OCI-LY7 (cell line): ENCODE data around the gene BEAN1. TPM values are rescaled to one million over a fixed set of nuclear protein-coding genes. Genes with fewer than 3 reads are reported as not detected.
A peak's percentile ranks its signal among the peaks of the same experiment; 100 is the strongest.

Experiments
- BruUV-seq: library from RNA; stranded (reverse); fragments of 400-500 nt; replicated peaks from 2 replicates; lab custom pipeline; 2021; lab: Mats Ljungman, UMichigan
- CTCF ChIA-PET: fragments of 300-600 bp; sonication (Branson Sonifier 250); formaldehyde crosslinking; loops from one replicate; lab custom pipeline; 2022; ENCODE audit warnings: antibody characterized with exemption; ENCODE audit not compliant: unreplicated experiment; lab: Charles Lee
- POLR2A ChIA-PET: fragments of 300-600 bp; sonication (Branson Sonifier 250); formaldehyde crosslinking; loops from one replicate; lab custom pipeline; 2022; ENCODE audit warnings: antibody characterized with exemption; lab: Charles Lee
- DNase-seq: peaks from one replicate; pipeline ENCODE4 v3.0.0-alpha.2; 2015; ENCODE audit warnings: low spot score
- H2AFZ ChIP-seq: fragments of 200-600 bp; sonication (generic), shearing (Covaris generic); 2 replicates; pipeline ENCODE4 v1.6.1; 2014; ENCODE audit warnings: mild to moderate bottlenecking, antibody characterized with exemption, low read length, moderate library complexity
- H3K27ac ChIP-seq: fragments of 200-600 bp; sonication (generic); 2 replicates; pipeline ENCODE4 v1.5.1; 2014; ENCODE audit warnings: mixed run types, low read depth, mild to moderate bottlenecking, moderate library complexity, low read length, inconsistent platforms; ENCODE audit not compliant: poor library complexity, severe bottlenecking
- H3K36me3 ChIP-seq: fragments of 200-600 bp; sonication (generic); 2 replicates; pipeline ENCODE4 v1.6.1; 2014; ENCODE audit warnings: mild to moderate bottlenecking, antibody characterized with exemption, low read length, moderate library complexity, mixed read lengths; ENCODE audit not compliant: insufficient read depth
- H3K4me1 ChIP-seq: fragments of 200-600 bp; sonication (generic); 2 replicates; pipeline ENCODE4 v1.5.1; 2014; ENCODE audit warnings: mild to moderate bottlenecking, low read length; ENCODE audit not compliant: insufficient read depth, poor library complexity, severe bottlenecking
- H3K4me2 ChIP-seq: fragments of 200-600 bp; sonication (generic); 2 replicates; pipeline ENCODE4 v1.6.1; 2014; ENCODE audit warnings: mild to moderate bottlenecking, low read length
- H3K4me3 ChIP-seq: fragments of 200-600 bp; sonication (generic); 2 replicates; pipeline ENCODE4 v1.5.1; 2014; ENCODE audit warnings: mild to moderate bottlenecking, low read depth, low read length; ENCODE audit not compliant: poor library complexity, severe bottlenecking
- H3K79me2 ChIP-seq: fragments of 200-600 bp; sonication (generic); 2 replicates; pipeline ENCODE4 v1.6.1; 2016; ENCODE audit warnings: low read depth, mild to moderate bottlenecking, low read length, moderate library complexity, mixed read lengths; ENCODE audit not compliant: insufficient read depth
- H3K9me2 ChIP-seq: fragments of 200-600 bp; sonication (generic); 2 replicates; pipeline ENCODE4 v1.6.1; 2016; ENCODE audit warnings: mild to moderate bottlenecking, low read length, mixed read lengths; ENCODE audit not compliant: insufficient read depth
- H3K9me3 ChIP-seq: fragments of 200-600 bp; sonication (generic); 2 replicates; pipeline ENCODE4 v1.6.1; 2014; ENCODE audit warnings: mild to moderate bottlenecking, mixed run types, low read length, mixed read lengths
- H4K20me1 ChIP-seq: fragments of 200-600 bp; sonication (generic); 2 replicates; pipeline ENCODE4 v1.6.1; 2014; ENCODE audit warnings: mild to moderate bottlenecking, antibody characterized with exemption, low read length, moderate library complexity, mixed read lengths; ENCODE audit not compliant: insufficient read depth
- CTCF ChIP-seq: fragments of 200-600 bp; sonication (generic); conservative IDR thresholded peaks from 2 replicates; pipeline ENCODE4 v1.5.1; 2014; ENCODE audit warnings: mild to moderate bottlenecking, antibody characterized with exemption, low read length, moderate library complexity, mixed read lengths
- EZH2phosphoT487 ChIP-seq: fragments of 200-600 bp; sonication (generic); IDR thresholded peaks from 2 replicates; pipeline ENCODE4 v1.6.1; 2018; ENCODE audit warnings: low read depth, borderline replicate concordance, mild to moderate bottlenecking, mixed run types, antibody characterized with exemption, low read length, moderate library complexity, mixed read lengths
- intact Hi-C: fragments of 100-400 bp; cut with micrococcal nuclease; formaldehyde crosslinking; loops from one replicate; pipeline ENCODE4 v1.10.0; 2022; ENCODE audit not compliant: unreplicated experiment
- total RNA-seq, 2 experiments: library from RNA; depleted of rRNA in 1 of 2; stranded (reverse); fragments of >200 nt in 1 of 2; shearing (Covaris generic) in 1 of 2; gene quantifications; 2 replicates each; pipeline ENCODE4 v1.2.3, GENCODE V29; 2014 to 2022

Gene BEAN1
- total RNA-seq, 2 experiments from 2014 or later: 0.13 TPM; not detected in 1

- H3K36me3 ChIP-seq: no peaks in the 10 kb centered on the region
- DNase-seq: no peak
- H3K4me2 ChIP-seq: no peak overlapping the region
- BruUV-seq: no TSS peak
- ChIA-PET CTCF (no interaction called here), POLR2A (interaction anchor here (0.6 kb wide), 1 partner anchor 708 kb away, joined by 3 read pairs; no protein-coding TSS in a partner anchor)
- H3K4me3 ChIP-seq: no peak overlapping the region
- no peaks in the 10 kb centered on the region for H3K79me2 ChIP-seq
- H2AFZ ChIP-seq: no peak overlapping the region
- intact Hi-C loops: no loop called here
- no peak overlapping the region for H3K27ac ChIP-seq
- H3K9me3 ChIP-seq: no peaks in the 10 kb centered on the region
- H3K4me1 ChIP-seq: peaks cover 33% of the 10 kb centered on the region
- no peak for TF ChIP-seq CTCF
- TF ChIP-seq EZH2phosphoT487: no peak
- no peaks in the 10 kb centered on the region for H3K9me2 ChIP-seq
- H4K20me1 ChIP-seq: no peaks in the 10 kb centered on the region
Measured at GRCh38 chr16:66473654-66474519, 46.8 kb downstream of the BEAN1 start.

DNA sequence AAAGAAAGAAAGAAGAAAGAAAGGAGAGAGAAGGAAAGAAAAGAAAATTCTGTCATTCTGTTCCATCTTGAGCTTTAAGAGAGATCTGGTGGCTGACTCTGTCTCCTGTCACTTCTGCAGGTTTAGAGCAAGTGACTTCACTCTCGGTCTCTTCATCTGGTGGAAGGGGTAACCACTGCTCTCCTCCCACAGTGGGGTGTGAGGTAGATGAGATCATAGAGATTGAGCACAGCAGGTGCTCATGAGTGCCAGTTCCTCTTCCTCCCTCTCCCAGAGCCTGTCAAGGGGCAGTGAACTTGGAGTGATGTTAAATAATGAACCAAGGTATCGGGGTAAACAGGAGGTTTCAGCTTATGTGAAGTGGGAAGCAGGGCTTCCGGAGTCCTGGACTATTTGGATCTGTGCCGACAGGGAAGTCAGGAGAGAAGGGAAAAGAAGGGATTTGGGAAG, 47.7 kb downstream of the BEAN1 start:
- POLR2A ChIA-PET: interaction anchor here (0.7 kb wide), 1 partner anchor 12 kb away, joined by 3 read pairs; no protein-coding TSS in a partner anchor
- Histone ChIP-seq H3K9me3 (no peaks in the 10 kb centered on the region), H3K79me2 (no peaks in the 10 kb centered on the region), H2AFZ (peak overlapping the region; percentile 25; the same call in 1 of the 2 replicates), H3K9me2 (no peaks in the 10 kb centered on the region), H4K20me1 (no peaks in the 10 kb centered on the region), H3K4me2 (peak overlapping the region; percentile 35), H3K36me3 (no peaks in the 10 kb centered on the region), H3K4me1 (peaks cover 39% of the 10 kb centered on the region), H3K27ac (no peak overlapping the region), H3K4me3 (no peak overlapping the region)
- intact Hi-C loops: no loop called here
- BruUV-seq: no TSS peak
- CTCF ChIA-PET: no interaction called here
- TF ChIP-seq EZH2phosphoT487 (no peak), CTCF (no peak)
- DNase-seq: peak; percentile 78

DNA sequence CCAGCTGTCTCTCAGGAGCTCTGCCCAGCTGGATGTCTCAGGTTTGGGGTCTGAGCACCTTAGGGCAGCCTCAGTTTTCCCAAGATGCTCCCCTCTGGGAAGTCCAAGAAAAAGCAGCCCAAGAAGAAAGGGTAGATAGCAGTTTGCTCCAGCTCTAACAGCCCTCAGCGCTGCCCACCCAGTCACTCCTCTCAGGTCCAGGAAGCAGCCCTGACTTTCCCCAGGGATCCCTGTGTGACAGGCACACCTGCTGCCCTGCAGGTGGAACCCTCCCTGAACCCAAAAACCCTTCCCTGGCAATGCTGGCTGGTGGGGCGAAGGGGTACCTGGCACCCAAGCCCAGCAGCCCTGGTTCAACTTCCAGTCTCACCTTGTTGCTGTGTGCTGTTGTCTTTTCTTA, 48.1 kb downstream of the BEAN1 start:
- TF ChIP-seq CTCF: no peak
- no peak for TF ChIP-seq EZH2phosphoT487
- peak overlapping the region; percentile 25; the same call in 1 of the 2 replicates for H2AFZ ChIP-seq
- POLR2A ChIA-PET: interaction anchor here (0.6 to 0.7 kb wide), 2 partner anchors 11 to 22 kb away, joined by 3 read pairs; no protein-coding TSS in a partner anchor
- H3K79me2 ChIP-seq: no peaks in the 10 kb centered on the region
- H3K36me3 ChIP-seq: no peaks in the 10 kb centered on the region
- CTCF ChIA-PET: no interaction called here
- no TSS peak for BruUV-seq
- H3K4me1 ChIP-seq: peaks cover 39% of the 10 kb centered on the region
- no peaks in the 10 kb centered on the region for H3K9me2 ChIP-seq
- no peaks in the 10 kb centered on the region for H3K9me3 ChIP-seq
- peak overlapping the region; percentile 35 for H3K4me2 ChIP-seq
- no peak overlapping the region for H3K27ac ChIP-seq
- DNase-seq: no peak
- H4K20me1 ChIP-seq: no peaks in the 10 kb centered on the region
- no peak overlapping the region for H3K4me3 ChIP-seq
- intact Hi-C loops: no loop called here
